Keratinocyte (primary cell): Measurements from ENCODE around the gene SND1. TPM values are rescaled to one million over a fixed set of nuclear protein-coding genes. Genes with fewer than 3 reads are reported as not detected.

Source experiments
- DNase-seq: peaks from one replicate; pipeline ENCODE4 v3.0.0-alpha.2; 2011; ENCODE audit warnings: low read depth, missing footprints, low spot score
- FAIRE-seq: peaks from 2 replicates; lab custom pipeline; 2011; peaks lifted over from hg19 to GRCh38; lab: Jason Lieb, UNC
- H2AFZ ChIP-seq: 2 replicates; pipeline ENCODE4 v1.6.0; 2012; ENCODE audit warnings: low read length, control low read depth, inconsistent platforms; ENCODE audit not compliant: control insufficient read depth
- H3K27ac ChIP-seq: 2 replicates; pipeline ENCODE4 v1.5.1; 2011; ENCODE audit warnings: low read length; ENCODE audit not compliant: control insufficient read depth, insufficient read depth
- H3K27me3 ChIP-seq: 3 replicates; pipeline ENCODE4 v1.6.0; 2011; ENCODE audit warnings: low read length; ENCODE audit not compliant: control insufficient read depth, insufficient read depth; ENCODE audit errors: extremely low read depth
- H3K36me3 ChIP-seq, 2 experiments: 2 replicates in 1 of 2; 3 replicates in 1 of 2; pipeline ENCODE4 v1.5.1; 2011; ENCODE audit warnings: low read length in 2 of 2, mild to moderate bottlenecking in 1 of 2; ENCODE audit not compliant: control insufficient read depth in 2 of 2, insufficient read depth in 2 of 2; ENCODE audit errors: extremely low read depth in 1 of 2
- H3K4me1 ChIP-seq: 3 replicates; pipeline ENCODE4 v1.5.1; 2011; ENCODE audit warnings: low read length; ENCODE audit not compliant: control insufficient read depth, insufficient read depth; ENCODE audit errors: extremely low read depth
- H3K4me2 ChIP-seq: 3 replicates; pipeline ENCODE4 v1.6.0; 2011; ENCODE audit warnings: low read depth, low read length; ENCODE audit not compliant: control insufficient read depth, insufficient read depth; ENCODE audit errors: extremely low read depth
- H3K4me3 ChIP-seq, 3 experiments: fragments of 200-600 bp in 1 of 3; sonication (generic) in 1 of 3; 2 replicates in 2 of 3; 3 replicates in 1 of 3; pipeline ENCODE4 v1.5.1; 2011 to 2016; ENCODE audit warnings: low read length in 3 of 3, mild to moderate bottlenecking in 3 of 3, control low read depth in 2 of 3, inconsistent platforms in 1 of 3, low read depth in 1 of 3, mixed read lengths in 1 of 3, mixed run types in 1 of 3, moderate library complexity in 1 of 3; ENCODE audit not compliant: control insufficient read depth in 2 of 3, insufficient read depth in 2 of 3; ENCODE audit errors: extremely low read depth in 1 of 3
- H3K79me2 ChIP-seq: 2 replicates; pipeline ENCODE4 v1.6.0; 2012; ENCODE audit warnings: low read length; ENCODE audit not compliant: control insufficient read depth, insufficient read depth
- H3K9ac ChIP-seq: 3 replicates; pipeline ENCODE4 v1.6.0; 2011; ENCODE audit warnings: low read length; ENCODE audit not compliant: control insufficient read depth, insufficient read depth; ENCODE audit errors: extremely low read depth
- H3K9me1 ChIP-seq: 3 replicates; pipeline ENCODE4 v1.6.0; 2011; ENCODE audit warnings: low read length; ENCODE audit not compliant: control insufficient read depth, insufficient read depth; ENCODE audit errors: extremely low read depth
- H3K9me3 ChIP-seq: 2 replicates; pipeline ENCODE4 v1.5.1; 2012; ENCODE audit warnings: low read depth, low read length; ENCODE audit not compliant: control insufficient read depth
- H4K20me1 ChIP-seq: 3 replicates; pipeline ENCODE4 v1.6.0; 2011; ENCODE audit warnings: low read length; ENCODE audit not compliant: control insufficient read depth, insufficient read depth; ENCODE audit errors: extremely low read depth
- CTCF ChIP-seq, 3 experiments: IDR thresholded peaks in 1 of 3; conservative IDR thresholded peaks in 1 of 3; optimal IDR thresholded peaks in 1 of 3; 2 replicates in 2 of 3; 3 replicates in 1 of 3; pipeline versions ENCODE3 to v1.5.1; 2011; ENCODE audit warnings: low read length in 3 of 3, mild to moderate bottlenecking in 3 of 3, moderate library complexity in 2 of 3, control low read depth in 1 of 3, inconsistent platforms in 1 of 3; ENCODE audit not compliant: insufficient read depth in 2 of 3; ENCODE audit errors: extremely low read depth in 1 of 3
- EZH2 ChIP-seq: IDR thresholded peaks from one replicate; pipeline ENCODE4 v1.6.1; 2012; ENCODE audit warnings: inconsistent platforms, mild to moderate bottlenecking, low read length, moderate library complexity
- dilution Hi-C: fragments of 300-500 bp; cut with MboI; formaldehyde crosslinking; loops from one replicate; pipeline ENCODE4 v1.7.0; 2020; ENCODE audit warnings: low sequenced_read_pairs; ENCODE audit not compliant: extremely low pct_ligation_motif_present
- polyA plus RNA-seq, 5 experiments: library from polyadenylated mRNA; depleted of rRNA in 3 of 5; stranded (reverse) in 3 of 5; stranded (forward) in 1 of 5; unstranded in 1 of 5; fragments of >200 nt; gene quantifications; 1 replicate in 1 of 5; 2 replicates in 3 of 5; 3 replicates in 1 of 5; pipeline versions ENCODE4 v1.2.1 to v1.2.3, GENCODE V29; 2011 to 2012; ENCODE audit warnings: missing spikeins in 2 of 5, low read depth in 1 of 5, low replicate concordance in 1 of 5

The SND1 gene
- polyA plus RNA-seq, 1 donor (not counting 4 experiments of a cell fraction or from before 2014, with no cell fraction given), result 140 TPM

GRCh38 chr7:127873715-127874636, 222.0 kb downstream of the SND1 start:
- Histone ChIP-seq H3K9me3 (no peaks in the 10 kb centered on the region), H3K27ac (no peak overlapping the region), H3K79me2 (peaks cover 29% of the 10 kb centered on the region), H3K9ac (no peak overlapping the region), H3K4me2 (no peak overlapping the region), H2AFZ (no peak overlapping the region), H4K20me1 (peaks cover 6% of the 10 kb centered on the region), H3K36me3 (no peaks in the 10 kb centered on the region), H3K4me1 (peaks cover 5% of the 10 kb centered on the region), H3K9me1 (peaks cover 5% of the 10 kb centered on the region), H3K27me3 (no peaks in the 10 kb centered on the region), H3K4me3 (no peak overlapping the region)
- FAIRE-seq (no peak), DNase-seq (no peak)
- dilution Hi-C loops, result no loop called here
- TF ChIP-seq EZH2, result no peak
- no peak for TF ChIP-seq CTCF (optimal IDR thresholded peaks at IDR 0.05 in 1 of 3, IDR thresholded peaks at IDR 0.05 in 1 of 3, conservative IDR thresholded peaks at IDR 0.05 in 1 of 3; ENCODE audit: extremely low read depth in 1 of 3, insufficient read depth in 2 of 3, low read length in 3 of 3)

GRCh38 chr7:127874951-127875608, 223.1 kb downstream of the SND1 start:
- dilution Hi-C loops, result no loop called here
- H2AFZ ChIP-seq, result no peak overlapping the region
- peaks cover 30% of the 10 kb centered on the region for H3K79me2 ChIP-seq
- peaks cover 4% of the 10 kb centered on the region for H3K9me1 ChIP-seq
- FAIRE-seq (no peak), DNase-seq (no peak)
- no peaks in the 10 kb centered on the region for H3K27me3 ChIP-seq
- TF ChIP-seq CTCF (optimal IDR thresholded peaks at IDR 0.05 in 1 of 3, IDR thresholded peaks at IDR 0.05 in 1 of 3, conservative IDR thresholded peaks at IDR 0.05 in 1 of 3; ENCODE audit: extremely low read depth in 1 of 3, insufficient read depth in 2 of 3, low read length in 3 of 3) (no peak), EZH2 (no peak)
- H3K4me2 ChIP-seq, result no peak overlapping the region
- H3K27ac ChIP-seq, result no peak overlapping the region
- H3K36me3 ChIP-seq, result no peaks in the 10 kb centered on the region
- H3K4me3 ChIP-seq, result no peak overlapping the region
- peaks cover 6% of the 10 kb centered on the region for H4K20me1 ChIP-seq
- no peaks in the 10 kb centered on the region for H3K9me3 ChIP-seq
- H3K4me1 ChIP-seq, result peaks cover 5% of the 10 kb centered on the region
- H3K9ac ChIP-seq, result no peak overlapping the region
